HEK293 (cell line): ENCODE measurements around the gene KANSL3.

Source experiments
- CTCF ChIA-PET: fragments of 350-600 bp; formaldehyde crosslinking; extraction: SDS; loops from one replicate; lab custom pipeline; 2021; ENCODE audit warnings: antibody characterized with exemption; lab: Yijun Ruan, JAX
- POLR2A ChIA-PET: fragments of 300-600 bp; formaldehyde crosslinking; extraction: SDS; loops from one replicate; lab custom pipeline; 2020; ENCODE audit warnings: antibody characterized with exemption, inconsistent platforms; lab: Yijun Ruan, JAX
- H3K27ac ChIP-seq: fragments of 200-500 bp; sonication (Bioruptor generic); 2 replicates; pipeline ENCODE4 v1.5.1; 2014; ENCODE audit warnings: low read depth, low read length, control low read depth, inconsistent platforms; ENCODE audit errors: extremely low read depth
- H3K36me3 ChIP-seq, 2 experiments: fragments of 200-500 bp in 1 of 2; sonication (Bioruptor generic) in 1 of 2; 1 replicate in 1 of 2; 2 replicates in 1 of 2; pipeline ENCODE4 v1.5.1; 2014 to 2017; ENCODE audit warnings: inconsistent platforms in 2 of 2, low read length in 2 of 2; ENCODE audit not compliant: control insufficient read depth in 2 of 2, insufficient read depth in 1 of 2
- H3K4me1 ChIP-seq: fragments of 200-500 bp; sonication (Bioruptor generic); 2 replicates; pipeline ENCODE4 v1.5.1; 2014; ENCODE audit warnings: mild to moderate bottlenecking, low read length, inconsistent platforms; ENCODE audit not compliant: control insufficient read depth, insufficient read depth
- H3K4me3 ChIP-seq: 2 replicates; pipeline ENCODE4 v1.5.1; 2011; ENCODE audit warnings: low read depth, mild to moderate bottlenecking, control low read depth, low read length, moderate library complexity
- H3K9me3 ChIP-seq: fragments of 200-500 bp; sonication (Bioruptor generic); 2 replicates; pipeline ENCODE4 v1.5.1; 2014; ENCODE audit warnings: low read depth, low read length, inconsistent platforms; ENCODE audit not compliant: control insufficient read depth, insufficient read depth
- EGR2 ChIP-seq: fragments of 450-650 bp; formaldehyde crosslinking; IDR thresholded peaks from 2 replicates; pipeline ENCODE4 v1.5.1; 2016; ENCODE audit warnings: low read depth, missing biosample characterization, missing genetic modification characterization
- GLIS1 ChIP-seq: fragments of 450-650 bp; formaldehyde crosslinking; IDR thresholded peaks from 2 replicates; pipeline ENCODE4 v1.5.1; 2016; ENCODE audit warnings: missing biosample characterization, missing genetic modification characterization
- KLF16 ChIP-seq: fragments of 450-650 bp; formaldehyde crosslinking; IDR thresholded peaks from 2 replicates; pipeline ENCODE4 v1.5.1; 2017; ENCODE audit warnings: missing biosample characterization, missing genetic modification characterization
- MEIS1 ChIP-seq: sonication (generic); formaldehyde crosslinking; IDR thresholded peaks from 2 replicates; pipeline ENCODE4 v1.8.1; 2022; ENCODE audit warnings: missing genetic modification reagents, mild to moderate bottlenecking, borderline replicate concordance
- RBAK ChIP-seq: fragments of 450-650 bp; formaldehyde crosslinking; IDR thresholded peaks from 2 replicates; pipeline ENCODE4 v1.5.1; 2016; ENCODE audit warnings: missing biosample characterization, missing genetic modification characterization
- REPIN1 ChIP-seq: fragments of 450-650 bp; formaldehyde crosslinking; IDR thresholded peaks from 2 replicates; pipeline ENCODE4 v1.5.1; 2017; ENCODE audit warnings: missing biosample characterization, missing genetic modification characterization, low read depth
- ZNF157 ChIP-seq: fragments of 450-650 bp; formaldehyde crosslinking; IDR thresholded peaks from 2 replicates; pipeline ENCODE4 v1.5.1; 2016; ENCODE audit warnings: missing biosample characterization, missing genetic modification characterization
- ZNF16 ChIP-seq: fragments of 450-650 bp; formaldehyde crosslinking; IDR thresholded peaks from 2 replicates; pipeline ENCODE4 v1.5.1; 2016; ENCODE audit warnings: low read depth, missing biosample characterization, missing genetic modification characterization
- ZNF2 ChIP-seq: fragments of 450-650 bp; formaldehyde crosslinking; IDR thresholded peaks from 2 replicates; pipeline ENCODE4 v1.5.1; 2016; ENCODE audit warnings: missing biosample characterization, missing genetic modification characterization
- ZNF292 ChIP-seq: fragments of 450-650 bp; formaldehyde crosslinking; IDR thresholded peaks from 2 replicates; pipeline ENCODE4 v1.5.1; 2016; ENCODE audit warnings: low read depth, missing biosample characterization, missing genetic modification characterization, borderline replicate concordance
- ZNF426 ChIP-seq: fragments of 450-650 bp; formaldehyde crosslinking; IDR thresholded peaks from 2 replicates; pipeline ENCODE4 v1.5.1; 2017; ENCODE audit warnings: missing biosample characterization, missing genetic modification characterization, mild to moderate bottlenecking, inconsistent platforms, moderate library complexity
- ZNF558 ChIP-seq: fragments of 450-650 bp; formaldehyde crosslinking; IDR thresholded peaks from 2 replicates; pipeline ENCODE4 v1.5.1; 2016; ENCODE audit warnings: missing biosample characterization, missing genetic modification characterization
- ZNF670 ChIP-seq: fragments of 450-650 bp; formaldehyde crosslinking; IDR thresholded peaks from 2 replicates; pipeline ENCODE4 v1.5.1; 2016; ENCODE audit warnings: missing biosample characterization, missing genetic modification characterization, low read depth
- ZNF747 ChIP-seq: fragments of 450-650 bp; formaldehyde crosslinking; IDR thresholded peaks from 2 replicates; pipeline ENCODE4 v1.5.1; 2016; ENCODE audit warnings: missing biosample characterization, missing genetic modification characterization
- TF ChIP-seq, protein P1 (sequence below): fragments of 450-650 bp; formaldehyde crosslinking; IDR thresholded peaks from 2 replicates; pipeline ENCODE4 v1.5.1; 2016; ENCODE audit warnings: missing biosample characterization, missing genetic modification characterization
- TF ChIP-seq, protein P2 (sequence below): fragments of 450-650 bp; formaldehyde crosslinking; IDR thresholded peaks from 2 replicates; pipeline ENCODE4 v1.5.1; 2016; ENCODE audit warnings: missing biosample characterization, missing genetic modification characterization, low read depth
- TF ChIP-seq, protein P3 (sequence below): fragments of 450-650 bp; formaldehyde crosslinking; IDR thresholded peaks from 2 replicates; pipeline ENCODE4 v1.5.1; 2016; ENCODE audit warnings: missing biosample characterization, missing genetic modification characterization
- TF ChIP-seq, protein P4 (sequence below): fragments of 450-650 bp; formaldehyde crosslinking; IDR thresholded peaks from 2 replicates; pipeline ENCODE4 v1.5.1; 2016; ENCODE audit warnings: missing biosample characterization, missing genetic modification characterization
- TF ChIP-seq, protein P5 (sequence below): fragments of 450-650 bp; formaldehyde crosslinking; IDR thresholded peaks from 2 replicates; pipeline ENCODE4 v1.5.1; 2017; ENCODE audit warnings: missing biosample characterization, missing genetic modification characterization

KANSL3 gene

GRCh38 chr2:96661324-96661723 is 23.2 kb upstream of the KANSL3 start:
- H3K4me1 ChIP-seq = no peaks in the 10 kb centered on the region
- no peaks in the 10 kb centered on the region for H3K9me3 ChIP-seq
- ChIA-PET POLR2A (no interaction called here), CTCF (no interaction called here)
- H3K4me3 ChIP-seq = no peak overlapping the region
- no peak overlapping the region for H3K27ac ChIP-seq
- no peak for TF ChIP-seq ZNF558 (tag by site-specific recombination)
- TF ChIP-seq MEIS1 (CRISPR knock-in tag) = no peak
- TF ChIP-seq RBAK (tag by site-specific recombination) = no peak
- no peak for TF ChIP-seq KLF16
- TF ChIP-seq, protein P1, sequence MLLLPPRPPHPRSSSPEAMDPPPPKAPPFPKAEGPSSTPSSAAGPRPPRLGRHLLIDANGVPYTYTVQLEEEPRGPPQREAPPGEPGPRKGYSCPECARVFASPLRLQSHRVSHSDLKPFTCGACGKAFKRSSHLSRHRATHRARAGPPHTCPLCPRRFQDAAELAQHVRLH (tag by site-specific recombination) = no peak
- TF ChIP-seq, protein P2, sequence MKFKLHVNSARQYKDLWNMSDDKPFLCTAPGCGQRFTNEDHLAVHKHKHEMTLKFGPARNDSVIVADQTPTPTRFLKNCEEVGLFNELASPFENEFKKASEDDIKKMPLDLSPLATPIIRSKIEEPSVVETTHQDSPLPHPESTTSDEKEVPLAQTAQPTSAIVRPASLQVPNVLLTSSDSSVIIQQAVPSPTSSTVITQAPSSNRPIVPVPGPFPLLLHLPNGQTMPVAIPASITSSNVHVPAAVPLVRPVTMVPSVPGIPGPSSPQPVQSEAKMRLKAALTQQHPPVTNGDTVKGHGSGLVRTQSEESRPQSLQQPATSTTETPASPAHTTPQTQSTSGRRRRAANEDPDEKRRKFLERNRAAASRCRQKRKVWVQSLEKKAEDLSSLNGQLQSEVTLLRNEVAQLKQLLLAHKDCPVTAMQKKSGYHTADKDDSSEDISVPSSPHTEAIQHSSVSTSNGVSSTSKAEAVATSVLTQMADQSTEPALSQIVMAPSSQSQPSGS (tag by site-specific recombination) = no peak
- TF ChIP-seq, protein P3, sequence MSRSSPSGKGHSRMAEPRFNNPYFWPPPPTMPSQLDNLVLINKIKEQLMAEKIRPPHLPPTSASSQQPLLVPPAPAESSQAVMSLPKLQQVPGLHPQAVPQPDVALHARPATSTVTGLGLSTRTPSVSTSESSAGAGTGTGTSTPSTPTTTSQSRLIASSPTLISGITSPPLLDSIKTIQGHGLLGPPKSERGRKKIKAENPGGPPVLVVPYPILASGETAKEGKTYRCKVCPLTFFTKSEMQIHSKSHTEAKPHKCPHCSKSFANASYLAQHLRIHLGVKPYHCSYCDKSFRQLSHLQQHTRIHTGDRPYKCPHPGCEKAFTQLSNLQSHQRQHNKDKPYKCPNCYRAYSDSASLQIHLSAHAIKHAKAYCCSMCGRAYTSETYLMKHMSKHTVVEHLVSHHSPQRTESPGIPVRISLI (tag by site-specific recombination) = no peak
- no peak for TF ChIP-seq ZNF670 (tag by site-specific recombination)
- TF ChIP-seq ZNF747 (tag by site-specific recombination) = no peak
- TF ChIP-seq ZNF292 (tag by site-specific recombination) = no peak
- TF ChIP-seq ZNF426 (tag by site-specific recombination) = no peak
- H3K36me3 ChIP-seq = no peaks in the 10 kb centered on the region

- Histone ChIP-seq H3K9me3 (no peaks in the 10 kb centered on the region), H3K4me1 (no peaks in the 10 kb centered on the region), H3K36me3 (no peaks in the 10 kb centered on the region), H3K27ac (no peak overlapping the region), H3K4me3 (no peak overlapping the region)
- ChIA-PET POLR2A (interaction anchor here (0.7 kb wide), 1 partner anchor 540 kb away, joined by 5 read pairs; the partner anchor contains the start of gene ADRA2B), CTCF (no interaction called here)
- TF ChIP-seq EGR2 (tag by site-specific recombination) (no peak), GLIS1 (tag by site-specific recombination) (no peak), ZNF2 (no peak), REPIN1 (tag by site-specific recombination) (no peak), ZNF157 (tag by site-specific recombination) (no peak), ZNF16 (tag by site-specific recombination) (no peak)
- TF ChIP-seq, protein P4, sequence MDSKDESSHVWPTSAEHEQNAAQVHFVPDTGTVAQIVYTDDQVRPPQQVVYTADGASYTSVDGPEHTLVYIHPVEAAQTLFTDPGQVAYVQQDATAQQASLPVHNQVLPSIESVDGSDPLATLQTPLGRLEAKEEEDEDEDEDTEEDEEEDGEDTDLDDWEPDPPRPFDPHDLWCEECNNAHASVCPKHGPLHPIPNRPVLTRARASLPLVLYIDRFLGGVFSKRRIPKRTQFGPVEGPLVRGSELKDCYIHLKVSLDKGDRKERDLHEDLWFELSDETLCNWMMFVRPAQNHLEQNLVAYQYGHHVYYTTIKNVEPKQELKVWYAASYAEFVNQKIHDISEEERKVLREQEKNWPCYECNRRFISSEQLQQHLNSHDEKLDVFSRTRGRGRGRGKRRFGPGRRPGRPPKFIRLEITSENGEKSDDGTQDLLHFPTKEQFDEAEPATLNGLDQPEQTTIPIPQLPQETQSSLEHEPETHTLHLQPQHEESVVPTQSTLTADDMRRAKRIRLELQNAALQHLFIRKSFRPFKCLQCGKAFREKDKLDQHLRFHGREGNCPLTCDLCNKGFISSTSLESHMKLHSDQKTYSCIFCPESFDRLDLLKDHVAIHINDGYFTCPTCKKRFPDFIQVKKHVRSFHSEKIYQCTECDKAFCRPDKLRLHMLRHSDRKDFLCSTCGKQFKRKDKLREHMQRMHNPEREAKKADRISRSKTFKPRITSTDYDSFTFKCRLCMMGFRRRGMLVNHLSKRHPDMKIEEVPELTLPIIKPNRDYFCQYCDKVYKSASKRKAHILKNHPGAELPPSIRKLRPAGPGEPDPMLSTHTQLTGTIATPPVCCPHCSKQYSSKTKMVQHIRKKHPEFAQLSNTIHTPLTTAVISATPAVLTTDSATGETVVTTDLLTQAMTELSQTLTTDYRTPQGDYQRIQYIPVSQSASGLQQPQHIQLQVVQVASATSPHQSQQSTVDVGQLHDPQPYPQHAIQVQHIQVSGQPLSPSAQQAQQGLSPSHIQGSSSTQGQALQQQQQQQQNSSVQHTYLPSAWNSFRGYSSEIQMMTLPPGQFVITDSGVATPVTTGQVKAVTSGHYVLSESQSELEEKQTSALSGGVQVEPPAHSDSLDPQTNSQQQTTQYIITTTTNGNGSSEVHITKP (tag by site-specific recombination) = no peak
- TF ChIP-seq, protein P5, sequence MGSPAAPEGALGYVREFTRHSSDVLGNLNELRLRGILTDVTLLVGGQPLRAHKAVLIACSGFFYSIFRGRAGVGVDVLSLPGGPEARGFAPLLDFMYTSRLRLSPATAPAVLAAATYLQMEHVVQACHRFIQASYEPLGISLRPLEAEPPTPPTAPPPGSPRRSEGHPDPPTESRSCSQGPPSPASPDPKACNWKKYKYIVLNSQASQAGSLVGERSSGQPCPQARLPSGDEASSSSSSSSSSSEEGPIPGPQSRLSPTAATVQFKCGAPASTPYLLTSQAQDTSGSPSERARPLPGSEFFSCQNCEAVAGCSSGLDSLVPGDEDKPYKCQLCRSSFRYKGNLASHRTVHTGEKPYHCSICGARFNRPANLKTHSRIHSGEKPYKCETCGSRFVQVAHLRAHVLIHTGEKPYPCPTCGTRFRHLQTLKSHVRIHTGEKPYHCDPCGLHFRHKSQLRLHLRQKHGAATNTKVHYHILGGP (tag by site-specific recombination) = no peak
Observed at GRCh38 chr2:96656540-96656939, 18.4 kb upstream of the KANSL3 start.
